ENCODE data around the gene ADGRF4. TPM values are rescaled to one million over a fixed set of nuclear protein-coding genes. Genes with fewer than 3 reads are reported as not detected.

Gene ADGRF4
- total and polyA plus RNA-seq, 2 donors (not counting 3 experiments of a cell fraction or from before 2014, with no cell fraction given): not detected

DNA sequence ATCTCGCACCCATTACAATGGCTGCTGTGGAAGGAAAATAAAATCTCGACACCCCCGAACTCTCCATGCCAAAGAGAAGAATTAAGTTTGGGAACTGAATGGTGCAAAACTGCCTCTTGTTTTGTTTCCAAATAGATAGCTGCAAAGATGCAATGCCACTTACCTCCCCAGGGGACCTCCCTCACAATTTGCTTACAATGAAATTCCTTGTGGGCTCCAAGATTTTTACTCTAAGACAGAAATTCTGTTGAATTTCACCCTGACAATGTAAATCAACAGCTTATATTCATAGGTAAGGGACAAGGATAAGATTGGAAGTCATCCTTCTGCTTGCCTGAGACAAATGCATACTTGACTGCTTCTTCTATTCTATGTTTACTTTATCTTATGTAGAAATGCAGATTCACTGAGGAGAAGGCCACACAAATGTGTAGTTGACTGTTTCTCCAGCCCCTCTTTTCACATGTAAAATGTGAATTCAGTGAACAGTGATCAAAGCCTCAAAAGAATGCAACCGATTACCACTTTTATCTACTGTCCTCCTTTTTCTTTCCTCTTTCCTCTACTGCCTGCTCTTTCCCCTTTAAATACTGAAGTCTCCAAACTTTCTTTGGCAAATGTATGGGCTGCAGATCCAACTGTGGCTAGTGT lies 36.6 kb downstream of the ADGRF4 start:
- DNase-seq (ENCODE audit: low read depth, low spot score) (no peak), FAIRE-seq (no peak)
- ChIA-PET POLR2A (no interaction called here), CTCF (interaction anchor here (0.7 to 2.9 kb wide), 14 partner anchors 9 to 385 kb away, joined by 3 to 82 read pairs (median 4); no protein-coding TSS in a partner anchor)
- Histone ChIP-seq H3K79me2 (ENCODE audit: control insufficient read depth, insufficient read depth, low read length) (no peaks in the 10 kb centered on the region), H3K4me1 (ENCODE audit: control insufficient read depth, extremely low read depth, insufficient read depth, low read length) (no peaks in the 10 kb centered on the region), H4K20me1 (replicated peaks; ENCODE audit: control insufficient read depth, extremely low read depth, insufficient read depth, low read length) (no peaks in the 10 kb centered on the region), H3K27ac (ENCODE audit: insufficient read depth, low read depth, low read length) (no peak overlapping the region), H3K4me2 (ENCODE audit: insufficient read depth, low read length) (no peak overlapping the region), H3K9ac (replicated peaks; ENCODE audit: extremely low read depth, insufficient read depth, low read length) (no peak overlapping the region), H3K27me3 (ENCODE audit: control insufficient read depth in 2 of 2, insufficient read depth in 2 of 2, low read length in 2 of 2) (no peaks in the 10 kb centered on the region), H3K9me1 (replicated peaks; ENCODE audit: control insufficient read depth, extremely low read depth, insufficient read depth, low read length) (no peaks in the 10 kb centered on the region), H2AFZ (ENCODE audit: low read depth, low read length) (no peak overlapping the region), H3K4me3 (replicated peaks in 1 of 3; ENCODE audit: insufficient read depth in 1 of 3, low read depth in 1 of 3, low read length in 3 of 3) (no peak overlapping the region), H3K9me3 (replicated peaks; ENCODE audit: control insufficient read depth, insufficient read depth, low read length) (no peaks in the 10 kb centered on the region), H3K36me3 (ENCODE audit: control insufficient read depth in 2 of 2, extremely low read depth in 1 of 2, insufficient read depth in 2 of 2, low read length in 2 of 2) (no peaks in the 10 kb centered on the region)
- dilution Hi-C loops (cut with MboI; ENCODE audit: extremely low pct_ligation_motif_present, low sequenced_read_pairs): no loop called here
- TF ChIP-seq POLR2A (IDR thresholded peaks at IDR 0.05; ENCODE audit: low read depth, low read length): no peak
- no peak for TF ChIP-seq FOS (IDR thresholded peaks at IDR 0.05; ENCODE audit: borderline replicate concordance, insufficient read depth, low read length)
- TF ChIP-seq, protein P1, sequence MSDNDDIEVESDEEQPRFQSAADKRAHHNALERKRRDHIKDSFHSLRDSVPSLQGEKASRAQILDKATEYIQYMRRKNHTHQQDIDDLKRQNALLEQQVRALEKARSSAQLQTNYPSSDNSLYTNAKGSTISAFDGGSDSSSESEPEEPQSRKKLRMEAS (IDR thresholded peaks at IDR 0.05; ENCODE audit: insufficient read depth, insufficient read length): no peak
- no peak for TF ChIP-seq GATA2 (IDR thresholded peaks at IDR 0.05; ENCODE audit: insufficient read depth, insufficient read length, low read depth, low read length)
- TF ChIP-seq EZH2 (IDR thresholded peaks at IDR 0.05; ENCODE audit: borderline replicate concordance, low read depth, low read length, severe bottlenecking): no peak
- TF ChIP-seq POLR2AphosphoS5 (IDR thresholded peaks at IDR 0.05; ENCODE audit: insufficient read depth, low read depth, low read length): no peak
- TF ChIP-seq, protein P2, sequence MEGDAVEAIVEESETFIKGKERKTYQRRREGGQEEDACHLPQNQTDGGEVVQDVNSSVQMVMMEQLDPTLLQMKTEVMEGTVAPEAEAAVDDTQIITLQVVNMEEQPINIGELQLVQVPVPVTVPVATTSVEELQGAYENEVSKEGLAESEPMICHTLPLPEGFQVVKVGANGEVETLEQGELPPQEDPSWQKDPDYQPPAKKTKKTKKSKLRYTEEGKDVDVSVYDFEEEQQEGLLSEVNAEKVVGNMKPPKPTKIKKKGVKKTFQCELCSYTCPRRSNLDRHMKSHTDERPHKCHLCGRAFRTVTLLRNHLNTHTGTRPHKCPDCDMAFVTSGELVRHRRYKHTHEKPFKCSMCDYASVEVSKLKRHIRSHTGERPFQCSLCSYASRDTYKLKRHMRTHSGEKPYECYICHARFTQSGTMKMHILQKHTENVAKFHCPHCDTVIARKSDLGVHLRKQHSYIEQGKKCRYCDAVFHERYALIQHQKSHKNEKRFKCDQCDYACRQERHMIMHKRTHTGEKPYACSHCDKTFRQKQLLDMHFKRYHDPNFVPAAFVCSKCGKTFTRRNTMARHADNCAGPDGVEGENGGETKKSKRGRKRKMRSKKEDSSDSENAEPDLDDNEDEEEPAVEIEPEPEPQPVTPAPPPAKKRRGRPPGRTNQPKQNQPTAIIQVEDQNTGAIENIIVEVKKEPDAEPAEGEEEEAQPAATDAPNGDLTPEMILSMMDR (IDR thresholded peaks at IDR 0.05; ENCODE audit: extremely low read depth in 1 of 2, insufficient read depth in 1 of 2, low read depth in 1 of 2, low read length in 2 of 2): no peak
- no peak for TF ChIP-seq JUN (IDR thresholded peaks at IDR 0.05; ENCODE audit: borderline replicate concordance, insufficient read depth, insufficient read length, low read depth)
- no peak for TF ChIP-seq MYC (IDR thresholded peaks at IDR 0.05; ENCODE audit: low read depth, low read length)
- BruUV-seq (replicated peaks): no TSS peak
- intact Hi-C loops (cut with micrococcal nuclease): loop anchor here (1.0 kb wide), 2 partner anchors 104 to 321 kb away; no protein-coding TSS in a partner anchor

All from endothelial cell of umbilical vein (primary cell).